Measurements from ENCODE around the gene TMEM19. TPM values are rescaled to one million over a fixed set of nuclear protein-coding genes. Genes with fewer than 3 reads are reported as not detected.
A peak's percentile ranks its signal among the peaks of the same experiment; 100 is the strongest.

The TMEM19 gene
- total RNA-seq, 1 experiment from 2014 or later = 18.9 TPM

- Histone ChIP-seq H4K20me1 (ENCODE audit: insufficient read depth) (no peaks in the 10 kb centered on the region), H2AFZ (ENCODE audit: low read depth, low read length, poor library complexity, severe bottlenecking) (peak overlapping the region; percentile 7), H3K27me3 (ENCODE audit: insufficient read depth, low read length) (no peaks in the 10 kb centered on the region), H3K4me3 (replicated peaks in 1 of 2; ENCODE audit: low read depth in 1 of 2, low read length in 2 of 2) (peak overlapping the region in 1 of 2 experiments; percentile 19; a peak in 2 of 4 replicates), H3K9me3 (ENCODE audit: control insufficient read depth in 1 of 2, insufficient read depth in 1 of 2, low read depth in 1 of 2, low read length in 2 of 2) (no peaks in the 10 kb centered on the region), H3K4me1 (ENCODE audit: control insufficient read depth in 1 of 2, insufficient read depth in 2 of 2, low read length in 2 of 2) (peaks cover 22 to 43% of the 10 kb centered on the region in 2 experiments), H3K27ac (ENCODE audit: low read depth, low read length) (peak overlapping the region; percentile 63), H3K4me2 (ENCODE audit: low read length) (peak overlapping the region; percentile 67), H3K9me2 (ENCODE audit: insufficient read depth) (no peaks in the 10 kb centered on the region), H3K9ac (ENCODE audit: low read length) (peak overlapping the region; percentile 17; the same call in 1 of the 2 replicates), H3K36me3 (ENCODE audit: control insufficient read depth in 1 of 2, insufficient read depth in 2 of 2, low read length in 2 of 2) (no peaks in the 10 kb centered on the region), H3K79me2 (ENCODE audit: insufficient read depth, low read length) (no peaks in the 10 kb centered on the region)
- intact Hi-C loops (cut with micrococcal nuclease) = no loop called here
- ChIA-PET RAD21 (ENCODE audit: low non-redundant PET in 1 of 2, low total read pairs in 2 of 2, uncharacterized antibody in 2 of 2, unreplicated experiment in 2 of 2) (no interaction called here), POLR2A (no interaction called here), CTCF (no interaction called here)
- ATAC-seq = peak; percentile 96
- DNase-seq (ENCODE audit: low read depth, low spot score) = peak; percentile 92
- BruUV-seq (replicated peaks) = no TSS peak
- TF ChIP-seq POLR2A (IDR thresholded peaks at IDR 0.05; ENCODE audit: borderline replicate concordance, extremely low read depth, insufficient read depth, insufficient read length) = no peak
- peak; percentile 90 for TF ChIP-seq TCF7L2 (IDR thresholded peaks at IDR 0.05; ENCODE audit: borderline replicate concordance, extremely low read depth, insufficient read depth, insufficient read length)
- peak; percentile 91 for TF ChIP-seq SRF (IDR thresholded peaks at IDR 0.05; ENCODE audit: low read depth)
- peak; percentile 100 for TF ChIP-seq FOSL1 (IDR thresholded peaks at IDR 0.05; ENCODE audit: low read depth)
- TF ChIP-seq RAD21 (IDR thresholded peaks at IDR 0.05; ENCODE audit: low read depth) = peak; percentile 23; the same call in 1 of the 2 replicates
- no peak for TF ChIP-seq EZH2 (IDR thresholded peaks at IDR 0.05)
- no peak for TF ChIP-seq EZH2phosphoT487 (IDR thresholded peaks at IDR 0.05; ENCODE audit: borderline replicate concordance)
- TF ChIP-seq ELF1 (IDR thresholded peaks at IDR 0.05; ENCODE audit: borderline replicate concordance, low read depth) = no peak
- no peak for TF ChIP-seq ZBTB33 (IDR thresholded peaks at IDR 0.05; ENCODE audit: extremely low read depth, insufficient replicate concordance, low read length)
- TF ChIP-seq, protein P1, sequence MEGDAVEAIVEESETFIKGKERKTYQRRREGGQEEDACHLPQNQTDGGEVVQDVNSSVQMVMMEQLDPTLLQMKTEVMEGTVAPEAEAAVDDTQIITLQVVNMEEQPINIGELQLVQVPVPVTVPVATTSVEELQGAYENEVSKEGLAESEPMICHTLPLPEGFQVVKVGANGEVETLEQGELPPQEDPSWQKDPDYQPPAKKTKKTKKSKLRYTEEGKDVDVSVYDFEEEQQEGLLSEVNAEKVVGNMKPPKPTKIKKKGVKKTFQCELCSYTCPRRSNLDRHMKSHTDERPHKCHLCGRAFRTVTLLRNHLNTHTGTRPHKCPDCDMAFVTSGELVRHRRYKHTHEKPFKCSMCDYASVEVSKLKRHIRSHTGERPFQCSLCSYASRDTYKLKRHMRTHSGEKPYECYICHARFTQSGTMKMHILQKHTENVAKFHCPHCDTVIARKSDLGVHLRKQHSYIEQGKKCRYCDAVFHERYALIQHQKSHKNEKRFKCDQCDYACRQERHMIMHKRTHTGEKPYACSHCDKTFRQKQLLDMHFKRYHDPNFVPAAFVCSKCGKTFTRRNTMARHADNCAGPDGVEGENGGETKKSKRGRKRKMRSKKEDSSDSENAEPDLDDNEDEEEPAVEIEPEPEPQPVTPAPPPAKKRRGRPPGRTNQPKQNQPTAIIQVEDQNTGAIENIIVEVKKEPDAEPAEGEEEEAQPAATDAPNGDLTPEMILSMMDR (IDR thresholded peaks at IDR 0.05 in 2 of 3, conservative IDR thresholded peaks at IDR 0.05 in 1 of 3; ENCODE audit: borderline replicate concordance in 1 of 3, insufficient read depth in 1 of 3, low read depth in 2 of 3, low read length in 2 of 3) = no peak
- TF ChIP-seq EGR1 (IDR thresholded peaks at IDR 0.05; ENCODE audit: low read depth) = peak; percentile 64
- TF ChIP-seq, protein P2, sequence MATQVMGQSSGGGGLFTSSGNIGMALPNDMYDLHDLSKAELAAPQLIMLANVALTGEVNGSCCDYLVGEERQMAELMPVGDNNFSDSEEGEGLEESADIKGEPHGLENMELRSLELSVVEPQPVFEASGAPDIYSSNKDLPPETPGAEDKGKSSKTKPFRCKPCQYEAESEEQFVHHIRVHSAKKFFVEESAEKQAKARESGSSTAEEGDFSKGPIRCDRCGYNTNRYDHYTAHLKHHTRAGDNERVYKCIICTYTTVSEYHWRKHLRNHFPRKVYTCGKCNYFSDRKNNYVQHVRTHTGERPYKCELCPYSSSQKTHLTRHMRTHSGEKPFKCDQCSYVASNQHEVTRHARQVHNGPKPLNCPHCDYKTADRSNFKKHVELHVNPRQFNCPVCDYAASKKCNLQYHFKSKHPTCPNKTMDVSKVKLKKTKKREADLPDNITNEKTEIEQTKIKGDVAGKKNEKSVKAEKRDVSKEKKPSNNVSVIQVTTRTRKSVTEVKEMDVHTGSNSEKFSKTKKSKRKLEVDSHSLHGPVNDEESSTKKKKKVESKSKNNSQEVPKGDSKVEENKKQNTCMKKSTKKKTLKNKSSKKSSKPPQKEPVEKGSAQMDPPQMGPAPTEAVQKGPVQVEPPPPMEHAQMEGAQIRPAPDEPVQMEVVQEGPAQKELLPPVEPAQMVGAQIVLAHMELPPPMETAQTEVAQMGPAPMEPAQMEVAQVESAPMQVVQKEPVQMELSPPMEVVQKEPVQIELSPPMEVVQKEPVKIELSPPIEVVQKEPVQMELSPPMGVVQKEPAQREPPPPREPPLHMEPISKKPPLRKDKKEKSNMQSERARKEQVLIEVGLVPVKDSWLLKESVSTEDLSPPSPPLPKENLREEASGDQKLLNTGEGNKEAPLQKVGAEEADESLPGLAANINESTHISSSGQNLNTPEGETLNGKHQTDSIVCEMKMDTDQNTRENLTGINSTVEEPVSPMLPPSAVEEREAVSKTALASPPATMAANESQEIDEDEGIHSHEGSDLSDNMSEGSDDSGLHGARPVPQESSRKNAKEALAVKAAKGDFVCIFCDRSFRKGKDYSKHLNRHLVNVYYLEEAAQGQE (IDR thresholded peaks at IDR 0.05; ENCODE audit: low read depth) = no peak
- TF ChIP-seq, protein P3, sequence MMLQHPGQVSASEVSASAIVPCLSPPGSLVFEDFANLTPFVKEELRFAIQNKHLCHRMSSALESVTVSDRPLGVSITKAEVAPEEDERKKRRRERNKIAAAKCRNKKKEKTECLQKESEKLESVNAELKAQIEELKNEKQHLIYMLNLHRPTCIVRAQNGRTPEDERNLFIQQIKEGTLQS (IDR thresholded peaks at IDR 0.05) = 0 out of 2 replicates have a peak, but pooled peaks have one; percentile 62
- TF ChIP-seq YY1 (IDR thresholded peaks at IDR 0.05; ENCODE audit: extremely low read depth, insufficient replicate concordance, low read depth, low read length) = peak; percentile 78
- TF ChIP-seq SIN3A (IDR thresholded peaks at IDR 0.05; ENCODE audit: low read depth) = peak; percentile 91
- TF ChIP-seq JUND (IDR thresholded peaks at IDR 0.05) = peak; percentile 99
- peak; percentile 98 for TF ChIP-seq CBX3 (IDR thresholded peaks at IDR 0.05; ENCODE audit: low read depth)
- TF ChIP-seq POLR2AphosphoS5 (IDR thresholded peaks at IDR 0.05; ENCODE audit: low read depth, low read length) = peak; percentile 54
- TF ChIP-seq SP1 (IDR thresholded peaks at IDR 0.05; ENCODE audit: low read depth) = peak; percentile 96
These were observed 24.6 kb downstream of the TMEM19 start for GRCh38 chr12:71710276-71711125.
